Measurements from ENCODE around the gene HK1.
A peak's percentile ranks its signal among the peaks of the same experiment; 100 is the strongest.

HK1 gene

GRCh38 chr10:69367469-69367868 is 89.2 kb downstream of the HK1 start:
- TF ChIP-seq BCL11B (tag by site-specific recombination; IDR thresholded peaks at IDR 0.05; ENCODE audit: low read depth) = no peak
- no peak for TF ChIP-seq GLI4 (tag by site-specific recombination; IDR thresholded peaks at IDR 0.05)
- no peak for TF ChIP-seq ZBTB8A (tag by site-specific recombination; IDR thresholded peaks at IDR 0.05)
- peak; percentile 10; the same call in 1 of the 2 replicates for TF ChIP-seq ZIC2 (tag by site-specific recombination; IDR thresholded peaks at IDR 0.05)
- TF ChIP-seq ZNF280C (tag by site-specific recombination; IDR thresholded peaks at IDR 0.05) = no peak
- TF ChIP-seq ZNF624 (tag by site-specific recombination; IDR thresholded peaks at IDR 0.05) = no peak
- no peak for TF ChIP-seq ZBTB48 (tag by site-specific recombination; IDR thresholded peaks at IDR 0.05)
- no peak for TF ChIP-seq MEIS1 (CRISPR knock-in tag; IDR thresholded peaks at IDR 0.05; ENCODE audit: borderline replicate concordance)
- Histone ChIP-seq H3K4me1 (ENCODE audit: control insufficient read depth, insufficient read depth, low read length) (no peaks in the 10 kb centered on the region), H3K4me3 (ENCODE audit: low read depth, low read length) (no peak overlapping the region), H3K27ac (ENCODE audit: extremely low read depth, low read depth, low read length) (no peak overlapping the region), H3K9me3 (ENCODE audit: control insufficient read depth, insufficient read depth, low read depth, low read length) (no peaks in the 10 kb centered on the region), H3K36me3 (ENCODE audit: control insufficient read depth in 2 of 2, insufficient read depth in 1 of 2, low read length in 2 of 2) (peaks cover 11 to 85% of the 10 kb centered on the region in 2 experiments)
- ChIA-PET POLR2A (no interaction called here), CTCF (no interaction called here)

GRCh38 chr10:69372126-69372980 is 94.1 kb downstream of the HK1 start:
- no peak for TF ChIP-seq ZNF404 (tag by site-specific recombination; IDR thresholded peaks at IDR 0.05)
- no peak for TF ChIP-seq ZNF398 (tag by site-specific recombination; IDR thresholded peaks at IDR 0.05)
- TF ChIP-seq ZNF423 (tag by site-specific recombination; IDR thresholded peaks at IDR 0.05) = no peak
- no peak for TF ChIP-seq ZNF311 (tag by site-specific recombination; IDR thresholded peaks at IDR 0.05; ENCODE audit: borderline replicate concordance)
- no peak for TF ChIP-seq ZBTB17 (tag by site-specific recombination; IDR thresholded peaks at IDR 0.05)
- TF ChIP-seq ZNF362 (tag by site-specific recombination; IDR thresholded peaks at IDR 0.05) = no peak
- TF ChIP-seq ZNF18 (tag by site-specific recombination; IDR thresholded peaks at IDR 0.05) = no peak
- no peak for TF ChIP-seq ZFP69B (tag by site-specific recombination; IDR thresholded peaks at IDR 0.05)
- TF ChIP-seq ZNF2 (tag by site-specific recombination; IDR thresholded peaks at IDR 0.05) = no peak
- TF ChIP-seq ZNF670 (tag by site-specific recombination; IDR thresholded peaks at IDR 0.05; ENCODE audit: low read depth) = no peak
- TF ChIP-seq ZNF24 (tag by site-specific recombination; IDR thresholded peaks at IDR 0.05) = no peak
- TF ChIP-seq ZSCAN16 (tag by site-specific recombination; IDR thresholded peaks at IDR 0.05) = no peak
- TF ChIP-seq KLF16 (tag by site-specific recombination; IDR thresholded peaks at IDR 0.05) = no peak
- no peak for TF ChIP-seq ZNF791 (tag by site-specific recombination; IDR thresholded peaks at IDR 0.05)
- TF ChIP-seq SP3 (tag by site-specific recombination; IDR thresholded peaks at IDR 0.05) = no peak
- POLR2A ChIA-PET = no interaction called here
- H3K9me3 ChIP-seq (ENCODE audit: control insufficient read depth, insufficient read depth, low read depth, low read length) = no peaks in the 10 kb centered on the region
- H3K4me3 ChIP-seq (ENCODE audit: low read depth, low read length) = no peak overlapping the region
- CTCF ChIA-PET = interaction anchor here (0.6 to 0.8 kb wide), 2 partner anchors 136 to 774 kb away, joined by 3 read pairs; partner anchors contain the start of gene TYSND1
- H3K27ac ChIP-seq (ENCODE audit: extremely low read depth, low read depth, low read length) = no peak overlapping the region
- no peaks in the 10 kb centered on the region for H3K4me1 ChIP-seq (ENCODE audit: control insufficient read depth, insufficient read depth, low read length)
- peaks cover 11 to 90% of the 10 kb centered on the region in 2 experiments for H3K36me3 ChIP-seq (ENCODE audit: control insufficient read depth in 2 of 2, insufficient read depth in 1 of 2, low read length in 2 of 2)

Measured in HEK293 (cell line).